Measurements from ENCODE around the gene MOK.

- TF ChIP-seq, protein P1, sequence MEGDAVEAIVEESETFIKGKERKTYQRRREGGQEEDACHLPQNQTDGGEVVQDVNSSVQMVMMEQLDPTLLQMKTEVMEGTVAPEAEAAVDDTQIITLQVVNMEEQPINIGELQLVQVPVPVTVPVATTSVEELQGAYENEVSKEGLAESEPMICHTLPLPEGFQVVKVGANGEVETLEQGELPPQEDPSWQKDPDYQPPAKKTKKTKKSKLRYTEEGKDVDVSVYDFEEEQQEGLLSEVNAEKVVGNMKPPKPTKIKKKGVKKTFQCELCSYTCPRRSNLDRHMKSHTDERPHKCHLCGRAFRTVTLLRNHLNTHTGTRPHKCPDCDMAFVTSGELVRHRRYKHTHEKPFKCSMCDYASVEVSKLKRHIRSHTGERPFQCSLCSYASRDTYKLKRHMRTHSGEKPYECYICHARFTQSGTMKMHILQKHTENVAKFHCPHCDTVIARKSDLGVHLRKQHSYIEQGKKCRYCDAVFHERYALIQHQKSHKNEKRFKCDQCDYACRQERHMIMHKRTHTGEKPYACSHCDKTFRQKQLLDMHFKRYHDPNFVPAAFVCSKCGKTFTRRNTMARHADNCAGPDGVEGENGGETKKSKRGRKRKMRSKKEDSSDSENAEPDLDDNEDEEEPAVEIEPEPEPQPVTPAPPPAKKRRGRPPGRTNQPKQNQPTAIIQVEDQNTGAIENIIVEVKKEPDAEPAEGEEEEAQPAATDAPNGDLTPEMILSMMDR (IDR thresholded peaks at IDR 0.05), result no peak
- TF ChIP-seq POLR2AphosphoS5 (IDR thresholded peaks at IDR 0.05), result no peak
Observed at GRCh38 chr14:102264355-102264754, 40.6 kb downstream of the MOK start.
